Liver (tissue), 9 donors: Measurements from ENCODE around the gene CDCP2. TPM values are rescaled to one million over a fixed set of nuclear protein-coding genes. Genes with fewer than 3 reads are reported as not detected.
A peak's percentile ranks its signal among the peaks of the same experiment; 100 is the strongest.

Experiments used
- DNase-seq: peaks from one replicate; pipeline ENCODE4 v3.0.0-alpha.2; 2017; ENCODE audit warnings: low spot score
- H3K27ac ChIP-seq, 2 donors: one replicate each; pipeline ENCODE4 v1.7.0; 2013; ENCODE audit warnings: inconsistent platforms in 2 of 2, low read length in 2 of 2, control low read depth in 1 of 2, low read depth in 1 of 2, mild to moderate bottlenecking in 1 of 2
- H3K27me3 ChIP-seq, 4 donors: one replicate each; pipeline versions ENCODE4 v1.6.1 to v1.7.0; 2013; ENCODE audit warnings: low read length in 3 of 4, inconsistent platforms in 1 of 4, mild to moderate bottlenecking in 1 of 4, moderate library complexity in 1 of 4; ENCODE audit not compliant: control insufficient read depth in 4 of 4, insufficient read depth in 4 of 4
- H3K36me3 ChIP-seq, 4 donors: one replicate each; pipeline versions ENCODE4 v1.6.1 to v1.7.0; 2013; ENCODE audit warnings: low read length in 3 of 4, mild to moderate bottlenecking in 3 of 4, low read depth in 1 of 4, moderate library complexity in 1 of 4; ENCODE audit not compliant: control insufficient read depth in 4 of 4, insufficient read depth in 3 of 4
- H3K4me1 ChIP-seq, 4 donors: one replicate each; pipeline versions ENCODE4 v1.6.1 to v1.7.0; 2013; ENCODE audit warnings: low read length in 3 of 4, mild to moderate bottlenecking in 3 of 4, moderate library complexity in 1 of 4; ENCODE audit not compliant: control insufficient read depth in 4 of 4, insufficient read depth in 4 of 4
- H3K4me3 ChIP-seq, 3 donors: one replicate each; pipeline versions ENCODE4 v1.6.1 to v1.7.0; 2013; ENCODE audit warnings: low read length in 3 of 3, control low read depth in 1 of 3, low read depth in 1 of 3, mild to moderate bottlenecking in 1 of 3
- H3K9ac ChIP-seq, 2 donors: one replicate each; pipeline ENCODE4 v1.7.0; 2013; ENCODE audit warnings: low read length in 2 of 2, mild to moderate bottlenecking in 2 of 2, moderate library complexity in 2 of 2, control low read depth in 1 of 2, low read depth in 1 of 2
- H3K9me3 ChIP-seq, 4 donors: one replicate each; pipeline versions ENCODE4 v1.6.1 to v1.7.0; 2013; ENCODE audit warnings: low read length in 3 of 4; ENCODE audit not compliant: control insufficient read depth in 4 of 4
- ATF3 ChIP-seq: IDR thresholded peaks from 2 replicates; pipeline ENCODE4 v1.6.1; 2016; ENCODE audit warnings: antibody characterized with exemption
- CTCF ChIP-seq: fragments of 150-350 bp; IDR thresholded peaks from 2 replicates; pipeline ENCODE4 v1.5.1; 2017; ENCODE audit warnings: improper control_type of control experiment, low read depth, low read length; ENCODE audit not compliant: missing input control
- EGR1 ChIP-seq, 2 donors: IDR thresholded peaks; 2 replicates each; pipeline ENCODE4 v1.6.1; 2016 to 2018; ENCODE audit warnings: antibody characterized with exemption in 2 of 2, low read depth in 2 of 2
- FOXA1 ChIP-seq: IDR thresholded peaks from 2 replicates; pipeline ENCODE4 v1.6.1; 2016; ENCODE audit warnings: antibody characterized with exemption
- HNF4A ChIP-seq, 2 donors: conservative IDR thresholded peaks; 2 replicates each; pipeline ENCODE4 v1.6.1; 2016; ENCODE audit warnings: antibody characterized with exemption in 2 of 2, mild to moderate bottlenecking in 2 of 2
- JUND ChIP-seq, 2 donors: IDR thresholded peaks; 2 replicates each; pipeline ENCODE4 v1.6.1; 2016; ENCODE audit warnings: antibody characterized with exemption in 2 of 2
- NR2F2 ChIP-seq: IDR thresholded peaks from 2 replicates; pipeline ENCODE4 v1.6.1; 2016; ENCODE audit warnings: antibody characterized with exemption
- RXRA ChIP-seq, 2 donors: IDR thresholded peaks; 2 replicates each; pipeline ENCODE4 v1.6.1; 2017 to 2018; ENCODE audit warnings: antibody characterized with exemption in 2 of 2, mild to moderate bottlenecking in 1 of 2
- SP1 ChIP-seq: IDR thresholded peaks from 2 replicates; pipeline ENCODE4 v1.6.1; 2018; ENCODE audit warnings: antibody characterized with exemption, mild to moderate bottlenecking
- YY1 ChIP-seq: IDR thresholded peaks from 2 replicates; pipeline ENCODE4 v1.6.1; 2016; ENCODE audit warnings: antibody characterized with exemption, mild to moderate bottlenecking
- WGBS: extraction: QIAGEN DNeasy Blood & Tissue Kit; methylation state at CpG from one replicate; pipeline ENCODE4 v1.1.7; 2013; 5-methylcytosine and 5-hydroxymethylcytosine counted together
- polyA plus RNA-seq, 2 donors: library from polyadenylated mRNA; stranded (reverse) in 1 of 2; unstranded in 1 of 2; fragments of 200-250 nt in 1 of 2; fragments of >200 nt in 1 of 2; fragmentation: Nextera tagmentation in 1 of 2; extraction: Ambion mirVana in 1 of 2; gene quantifications; one replicate each; pipeline versions ENCODE4 v1.2.1 to v1.2.3, GENCODE V29; 2013 to 2015
- total RNA-seq, 2 donors: library from RNA; depleted of rRNA; stranded (reverse); fragments of >200 nt; gene quantifications; one replicate each; pipeline ENCODE4 v1.2.3, GENCODE V29; 2014
- TF ChIP-seq, protein P1 (sequence below): IDR thresholded peaks from 2 replicates; pipeline ENCODE4 v1.6.1; 2016; ENCODE audit warnings: antibody characterized with exemption, mild to moderate bottlenecking
- TF ChIP-seq, protein P2 (sequence below): IDR thresholded peaks from 2 replicates; pipeline ENCODE4 v1.6.1; 2016; ENCODE audit warnings: antibody characterized with exemption
- donor health status: healthy.
- donor health status: healthy.
- donor health status: healthy.
- donor health status: healthy.
- donor health status: healthy.

CDCP2 gene
- total and polyA plus RNA-seq, 4 donors = under 0.01 TPM; not detected in 3

DNA sequence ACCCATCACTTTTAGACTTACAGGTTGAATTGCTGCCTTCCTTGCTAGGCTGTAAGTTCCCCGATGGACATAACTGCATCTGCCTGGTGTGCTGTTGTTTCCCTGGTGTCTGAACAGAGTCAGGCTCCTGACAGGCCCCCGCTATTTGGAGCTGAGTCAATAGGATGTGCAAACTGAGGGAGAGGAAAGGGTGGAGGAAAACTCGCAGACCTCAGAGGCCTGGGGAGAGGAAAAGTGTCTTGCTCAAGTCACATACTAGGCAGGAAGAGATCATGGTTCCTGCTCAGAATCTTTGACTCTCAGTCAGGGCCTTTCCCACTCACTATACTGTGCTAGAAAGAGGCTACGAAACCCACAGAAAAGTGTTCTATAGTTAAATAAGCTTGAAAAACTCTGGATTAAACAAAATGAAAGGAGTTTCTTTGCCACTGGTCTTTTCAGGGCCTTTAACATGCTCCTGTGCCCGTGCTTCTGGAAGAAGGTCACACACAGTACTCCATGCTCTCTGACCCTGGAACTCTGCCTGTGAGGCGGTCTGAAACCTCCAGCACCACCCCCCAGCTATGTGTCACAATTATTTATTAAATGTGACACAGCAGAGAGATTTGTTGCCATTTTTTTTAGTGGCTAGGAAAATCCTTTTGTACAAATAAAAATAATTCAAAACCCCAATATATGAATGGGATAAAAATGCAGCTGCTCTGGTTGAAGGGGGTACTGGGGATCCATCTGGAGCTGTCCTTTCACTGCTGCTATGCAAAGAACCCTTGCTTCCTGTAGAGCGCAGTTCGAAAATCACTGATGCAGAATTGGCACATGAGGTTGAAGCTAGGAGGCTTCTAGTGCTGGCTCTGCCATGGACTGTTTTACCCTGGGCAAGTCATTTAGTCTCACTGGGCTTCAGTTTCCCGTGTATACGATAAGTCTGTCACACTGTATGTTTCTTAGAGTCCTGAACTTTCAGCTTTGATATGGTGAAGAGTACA lies 20.1 kb upstream of the CDCP2 start:
- DNase-seq = no peak
- WGBS = 65% methylated on average over 10 of the region's 10 CpGs
- TF ChIP-seq, protein P1, sequence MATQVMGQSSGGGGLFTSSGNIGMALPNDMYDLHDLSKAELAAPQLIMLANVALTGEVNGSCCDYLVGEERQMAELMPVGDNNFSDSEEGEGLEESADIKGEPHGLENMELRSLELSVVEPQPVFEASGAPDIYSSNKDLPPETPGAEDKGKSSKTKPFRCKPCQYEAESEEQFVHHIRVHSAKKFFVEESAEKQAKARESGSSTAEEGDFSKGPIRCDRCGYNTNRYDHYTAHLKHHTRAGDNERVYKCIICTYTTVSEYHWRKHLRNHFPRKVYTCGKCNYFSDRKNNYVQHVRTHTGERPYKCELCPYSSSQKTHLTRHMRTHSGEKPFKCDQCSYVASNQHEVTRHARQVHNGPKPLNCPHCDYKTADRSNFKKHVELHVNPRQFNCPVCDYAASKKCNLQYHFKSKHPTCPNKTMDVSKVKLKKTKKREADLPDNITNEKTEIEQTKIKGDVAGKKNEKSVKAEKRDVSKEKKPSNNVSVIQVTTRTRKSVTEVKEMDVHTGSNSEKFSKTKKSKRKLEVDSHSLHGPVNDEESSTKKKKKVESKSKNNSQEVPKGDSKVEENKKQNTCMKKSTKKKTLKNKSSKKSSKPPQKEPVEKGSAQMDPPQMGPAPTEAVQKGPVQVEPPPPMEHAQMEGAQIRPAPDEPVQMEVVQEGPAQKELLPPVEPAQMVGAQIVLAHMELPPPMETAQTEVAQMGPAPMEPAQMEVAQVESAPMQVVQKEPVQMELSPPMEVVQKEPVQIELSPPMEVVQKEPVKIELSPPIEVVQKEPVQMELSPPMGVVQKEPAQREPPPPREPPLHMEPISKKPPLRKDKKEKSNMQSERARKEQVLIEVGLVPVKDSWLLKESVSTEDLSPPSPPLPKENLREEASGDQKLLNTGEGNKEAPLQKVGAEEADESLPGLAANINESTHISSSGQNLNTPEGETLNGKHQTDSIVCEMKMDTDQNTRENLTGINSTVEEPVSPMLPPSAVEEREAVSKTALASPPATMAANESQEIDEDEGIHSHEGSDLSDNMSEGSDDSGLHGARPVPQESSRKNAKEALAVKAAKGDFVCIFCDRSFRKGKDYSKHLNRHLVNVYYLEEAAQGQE = no peak
- peak; percentile 33 to 57 for TF ChIP-seq HNF4A (conservative IDR thresholded peaks at IDR 0.05)
- TF ChIP-seq SP1 = peak; percentile 23
- no peak for TF ChIP-seq CTCF
- TF ChIP-seq JUND (IDR thresholded peaks at IDR 0.05) = peak in 1 of 2 donors; percentile 30
- peak; percentile 79 for TF ChIP-seq NR2F2
- TF ChIP-seq RXRA (IDR thresholded peaks at IDR 0.05) = peak; percentile 29 to 62
- TF ChIP-seq, protein P2, sequence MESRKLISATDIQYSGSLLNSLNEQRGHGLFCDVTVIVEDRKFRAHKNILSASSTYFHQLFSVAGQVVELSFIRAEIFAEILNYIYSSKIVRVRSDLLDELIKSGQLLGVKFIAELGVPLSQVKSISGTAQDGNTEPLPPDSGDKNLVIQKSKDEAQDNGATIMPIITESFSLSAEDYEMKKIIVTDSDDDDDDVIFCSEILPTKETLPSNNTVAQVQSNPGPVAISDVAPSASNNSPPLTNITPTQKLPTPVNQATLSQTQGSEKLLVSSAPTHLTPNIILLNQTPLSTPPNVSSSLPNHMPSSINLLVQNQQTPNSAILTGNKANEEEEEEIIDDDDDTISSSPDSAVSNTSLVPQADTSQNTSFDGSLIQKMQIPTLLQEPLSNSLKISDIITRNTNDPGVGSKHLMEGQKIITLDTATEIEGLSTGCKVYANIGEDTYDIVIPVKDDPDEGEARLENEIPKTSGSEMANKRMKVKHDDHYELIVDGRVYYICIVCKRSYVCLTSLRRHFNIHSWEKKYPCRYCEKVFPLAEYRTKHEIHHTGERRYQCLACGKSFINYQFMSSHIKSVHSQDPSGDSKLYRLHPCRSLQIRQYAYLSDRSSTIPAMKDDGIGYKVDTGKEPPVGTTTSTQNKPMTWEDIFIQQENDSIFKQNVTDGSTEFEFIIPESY = no peak
- no peak for TF ChIP-seq YY1
- H3K9me3 ChIP-seq = no peaks in the 10 kb centered on the region
- no peak overlapping the region for H3K4me3 ChIP-seq
- H3K27ac ChIP-seq = peak overlapping the region; percentile 37 to 53
- no peaks in the 10 kb centered on the region for H3K36me3 ChIP-seq
- H3K9ac ChIP-seq = no peak overlapping the region
- no peaks in the 10 kb centered on the region for H3K27me3 ChIP-seq
- H3K4me1 ChIP-seq = peaks cover 0 to 11% (median 8%) of the 10 kb centered on the region in 4 donors

DNA sequence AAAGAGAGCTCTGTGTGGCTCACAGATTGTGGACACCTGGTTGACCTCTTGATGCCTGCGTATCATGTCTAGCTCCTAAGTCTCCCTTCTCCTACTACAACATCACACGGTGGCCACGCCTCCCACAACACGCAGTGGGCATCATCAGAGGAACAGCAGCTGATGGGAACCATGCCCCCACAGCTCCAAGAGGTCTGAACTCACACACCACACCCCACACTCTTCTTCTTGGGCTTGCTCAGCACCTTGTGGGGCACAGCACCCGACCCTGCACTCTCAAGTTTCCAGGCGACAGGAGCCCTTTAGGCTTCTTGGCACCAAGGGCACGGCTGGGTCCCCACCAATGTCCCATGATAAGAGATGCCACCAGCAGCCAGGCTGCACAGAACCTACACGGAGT lies 18.8 kb upstream of the CDCP2 start:
- no peak overlapping the region for H3K9ac ChIP-seq
- no peaks in the 10 kb centered on the region for H3K36me3 ChIP-seq
- no peak for DNase-seq
- H3K4me3 ChIP-seq = no peak overlapping the region
- H3K9me3 ChIP-seq = no peaks in the 10 kb centered on the region
- no peaks in the 10 kb centered on the region for H3K27me3 ChIP-seq
- no peak overlapping the region for H3K27ac ChIP-seq
- peaks cover 0 to 11% (median 8%) of the 10 kb centered on the region in 4 donors for H3K4me1 ChIP-seq
- whole genome bisulfite sequencing = 94% methylated on average over 8 of the region's 8 CpGs
- TF ChIP-seq YY1 = no peak
- no peak for TF ChIP-seq FOXA1
- no peak for TF ChIP-seq CTCF
- TF ChIP-seq, protein P1 = no peak
- no peak for TF ChIP-seq ATF3
- TF ChIP-seq EGR1 (IDR thresholded peaks at IDR 0.05; ENCODE audit: low read depth in 2 of 2) = no peak
- TF ChIP-seq, protein P2 = no peak
- no peak for TF ChIP-seq RXRA (IDR thresholded peaks at IDR 0.05)
- TF ChIP-seq SP1 = no peak
- TF ChIP-seq JUND (IDR thresholded peaks at IDR 0.05) = no peak
